Activated T-cell treated with anti-CD3 and anti-CD28 coated beads for 48 hours (primary cell): Measurements from ENCODE around the gene MYL2.

Source experiments
- DNase-seq: peaks from one replicate; pipeline ENCODE4 v3.0.0-alpha.2; 2020; ENCODE audit warnings: low read depth

Gene MYL2

GRCh38 chr12:110930348-110931314 is 10.3 kb upstream of the MYL2 start:
- no peak for DNase-seq

- no peak for DNase-seq
These were observed 9.4 kb upstream of the MYL2 start for GRCh38 chr12:110929818-110930217.

- no peak for DNase-seq
These were observed 8.3 kb upstream of the MYL2 start for GRCh38 chr12:110928700-110929099.

GRCh38 chr12:110927546-110927945 is 7.2 kb upstream of the MYL2 start:
- DNase-seq: no peak

GRCh38 chr12:110923692-110924334 is 3.4 kb upstream of the MYL2 start:
- DNase-seq: no peak

GRCh38 chr12:110923192-110923591 is 2.8 kb upstream of the MYL2 start:
- no peak for DNase-seq

- no peak for DNase-seq
These were observed 2.3 kb upstream of the MYL2 start for GRCh38 chr12:110922652-110923051.

- DNase-seq: no peak
These were observed 883 bp upstream of the MYL2 start for GRCh38 chr12:110921262-110921661.

- DNase-seq: no peak
These were observed 659 bp downstream of the MYL2 start for GRCh38 chr12:110919720-110920119.

GRCh38 chr12:110917961-110918360 is 2.4 kb downstream of the MYL2 start:
- no peak for DNase-seq

GRCh38 chr12:110917467-110917866 is 2.9 kb downstream of the MYL2 start:
- no peak for DNase-seq

- DNase-seq: no peak
These were observed 4.0 kb downstream of the MYL2 start for GRCh38 chr12:110916295-110916875.

GRCh38 chr12:110913119-110914056 is 7.0 kb downstream of the MYL2 start:
- DNase-seq: no peak

GRCh38 chr12:110912263-110912662 is 8.1 kb downstream of the MYL2 start:
- no peak for DNase-seq

- DNase-seq: no peak
These were observed 11.8 kb downstream of the MYL2 start for GRCh38 chr12:110908377-110909152.

GRCh38 chr12:110907583-110907982 is 12.8 kb downstream of the MYL2 start:
- DNase-seq: no peak

- no peak for DNase-seq
These were observed 13.4 kb downstream of the MYL2 start for GRCh38 chr12:110906985-110907384.

GRCh38 chr12:110906516-110906915 is 13.9 kb downstream of the MYL2 start:
- DNase-seq: no peak

- DNase-seq: no peak
These were observed 14.3 kb downstream of the MYL2 start for GRCh38 chr12:110906083-110906482.

- DNase-seq: no peak
These were observed 16.9 kb downstream of the MYL2 start for GRCh38 chr12:110903511-110903910.

GRCh38 chr12:110901401-110901800 is 19.0 kb downstream of the MYL2 start:
- no peak for DNase-seq
